ENCODE data around the gene DUSP1.

GRCh38 chr5:172800088-172800551 lies 29.1 kb upstream of the DUSP1 start:
- TF ChIP-seq CTCF (IDR thresholded peaks at IDR 0.05) (no peak), POLR2A (IDR thresholded peaks at IDR 0.05) (no peak)

Measured in testis (tissue), 2 donors.